ENCODE measurements around the gene SYT9.

The SYT9 gene

GRCh38 chr11:7480113-7480512 is 228.4 kb downstream of the SYT9 start:
- no peak for DNase-seq

DNA sequence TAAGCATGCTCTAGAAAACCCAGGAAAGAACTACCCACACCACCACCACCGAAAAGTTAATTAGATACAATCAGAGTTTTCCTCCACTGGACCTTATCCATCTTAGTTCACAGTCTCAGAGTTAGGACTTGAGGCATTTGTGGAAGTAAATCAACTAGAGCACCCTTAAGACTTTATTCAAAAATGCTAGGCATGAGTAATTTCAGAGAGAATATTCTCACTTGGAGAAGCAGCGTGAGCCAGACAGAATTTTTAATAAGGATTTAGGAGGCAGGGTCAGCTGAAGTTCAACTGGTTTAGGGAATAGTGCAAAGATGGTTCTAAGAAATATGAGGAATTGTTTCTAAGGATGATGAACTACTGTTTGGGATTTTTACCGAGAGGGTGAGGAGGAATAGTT is 232.4 kb downstream of the SYT9 start:
- DNase-seq = no peak

- DNase-seq = no peak
These were observed 232.9 kb downstream of the SYT9 start for GRCh38 chr11:7484645-7485044.

DNA sequence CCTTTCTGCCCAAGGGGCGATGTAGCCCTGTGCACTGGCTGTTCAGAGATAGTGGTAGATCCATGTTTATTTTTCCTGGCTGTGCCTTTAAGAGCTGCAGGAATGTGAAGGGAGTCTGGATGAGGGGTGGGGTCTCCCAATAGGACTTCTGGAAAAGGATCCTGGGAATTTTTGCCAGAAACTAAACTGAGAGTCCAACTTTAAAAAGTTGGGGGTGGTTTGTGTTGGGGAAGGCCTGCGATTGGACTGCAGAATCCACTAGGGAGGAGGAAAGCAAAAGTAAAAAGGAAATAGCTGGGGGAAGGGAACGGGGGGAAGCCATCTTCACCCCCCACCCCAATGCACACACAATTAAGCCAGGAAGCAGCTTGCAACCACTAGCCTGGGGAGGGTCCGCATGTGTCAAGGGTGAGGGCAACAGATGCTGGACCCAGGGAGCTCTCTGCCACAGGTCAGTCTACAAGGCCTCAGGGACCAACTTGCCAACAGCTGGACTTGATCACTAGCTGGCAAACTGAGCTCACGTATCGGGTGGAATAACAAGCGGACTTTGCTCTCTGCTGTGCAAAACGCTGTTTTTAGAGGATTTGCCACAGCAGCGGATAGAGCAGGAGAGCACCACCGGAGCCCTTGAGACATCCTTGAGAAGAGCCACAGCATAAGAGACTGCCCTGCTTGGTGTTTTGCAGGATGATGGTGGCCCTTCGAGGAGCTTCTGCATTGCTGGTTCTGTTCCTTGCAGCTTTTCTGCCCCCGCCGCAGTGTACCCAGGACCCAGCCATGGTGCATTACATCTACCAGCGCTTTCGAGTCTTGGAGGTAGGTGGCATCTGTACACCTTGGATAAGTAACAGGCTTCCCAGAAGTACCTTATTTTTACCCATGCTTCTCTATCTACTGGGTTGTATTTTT is 233.7 kb downstream of the SYT9 start, which contains the start of gene OLFML1:
Gene OLFML1, plus strand, starts transcription at position 321 of the 912 bp plus-strand sequence. Its CDS starts 370 bp downstream, at position 691.
- DNase-seq = no peak

- no peak for DNase-seq
These were observed 234.5 kb downstream of the SYT9 start for GRCh38 chr11:7486098-7486780.

- DNase-seq = no peak
These were observed 235.1 kb downstream of the SYT9 start for GRCh38 chr11:7486781-7487140.

DNA sequence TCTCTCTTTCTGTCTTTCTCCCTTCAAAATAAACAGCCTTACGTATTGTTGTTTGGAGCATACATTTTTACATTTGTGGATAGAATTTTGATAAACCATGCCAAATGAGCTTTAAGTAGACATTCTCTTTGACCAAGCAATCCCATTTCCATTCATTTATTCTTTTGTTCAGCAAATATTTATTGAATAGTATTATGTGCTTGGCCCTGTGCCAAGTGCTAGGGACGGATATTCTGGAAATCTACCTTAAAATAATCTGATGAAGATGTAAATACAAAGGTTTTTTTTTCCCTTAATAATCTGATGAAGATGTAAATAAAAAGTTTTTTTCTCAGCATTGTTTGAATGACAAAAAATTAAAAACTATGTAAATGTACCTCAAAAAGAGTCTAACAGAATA is 235.7 kb downstream of the SYT9 start:
- no peak for DNase-seq

- DNase-seq = no peak
These were observed 237.0 kb downstream of the SYT9 start for GRCh38 chr11:7488681-7489080.

- DNase-seq = no peak
These were observed 237.7 kb downstream of the SYT9 start for GRCh38 chr11:7489376-7489775.

GRCh38 chr11:7490054-7490453 is 238.3 kb downstream of the SYT9 start:
- no peak for DNase-seq

DNA sequence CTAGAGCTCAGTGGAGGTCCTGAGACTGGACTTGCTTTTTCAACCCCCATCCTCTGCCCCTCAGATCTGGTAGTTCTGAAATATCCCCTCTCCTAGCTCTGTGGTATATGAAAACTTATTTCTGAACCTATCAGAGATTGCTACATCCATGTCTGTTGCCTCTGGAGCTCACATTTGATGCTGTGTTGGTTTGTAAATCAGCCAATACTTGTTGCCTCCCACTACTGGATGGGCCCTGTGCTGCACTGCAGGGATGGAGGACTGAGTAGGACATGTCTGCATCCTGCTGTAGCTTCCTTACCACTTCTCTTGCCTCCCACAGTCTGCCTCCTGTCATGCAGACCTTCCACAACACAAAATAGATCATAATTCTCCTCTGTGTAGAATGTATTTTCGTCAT is 238.8 kb downstream of the SYT9 start:
- DNase-seq = no peak

GRCh38 chr11:7492253-7492652 is 240.5 kb downstream of the SYT9 start:
- no peak for DNase-seq

DNA sequence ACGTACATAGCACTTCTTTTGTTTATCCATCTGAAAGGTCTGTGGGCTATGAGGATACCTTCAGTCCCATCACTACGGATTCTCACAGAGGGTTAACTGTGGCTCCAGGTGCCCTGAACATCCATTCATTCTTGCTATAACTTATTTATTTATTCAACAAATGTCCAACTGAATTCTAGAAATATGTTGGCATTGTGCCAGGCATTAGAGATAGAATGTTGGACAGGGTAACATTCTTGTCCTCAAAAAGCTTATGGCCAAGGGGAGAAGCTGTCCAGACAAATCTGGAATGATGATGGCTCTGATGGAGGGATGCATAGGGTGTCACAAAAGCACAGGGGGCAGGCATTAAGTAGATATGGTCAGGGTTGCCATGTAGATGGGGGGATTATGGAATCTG is 242.0 kb downstream of the SYT9 start:
- DNase-seq = no peak

DNA sequence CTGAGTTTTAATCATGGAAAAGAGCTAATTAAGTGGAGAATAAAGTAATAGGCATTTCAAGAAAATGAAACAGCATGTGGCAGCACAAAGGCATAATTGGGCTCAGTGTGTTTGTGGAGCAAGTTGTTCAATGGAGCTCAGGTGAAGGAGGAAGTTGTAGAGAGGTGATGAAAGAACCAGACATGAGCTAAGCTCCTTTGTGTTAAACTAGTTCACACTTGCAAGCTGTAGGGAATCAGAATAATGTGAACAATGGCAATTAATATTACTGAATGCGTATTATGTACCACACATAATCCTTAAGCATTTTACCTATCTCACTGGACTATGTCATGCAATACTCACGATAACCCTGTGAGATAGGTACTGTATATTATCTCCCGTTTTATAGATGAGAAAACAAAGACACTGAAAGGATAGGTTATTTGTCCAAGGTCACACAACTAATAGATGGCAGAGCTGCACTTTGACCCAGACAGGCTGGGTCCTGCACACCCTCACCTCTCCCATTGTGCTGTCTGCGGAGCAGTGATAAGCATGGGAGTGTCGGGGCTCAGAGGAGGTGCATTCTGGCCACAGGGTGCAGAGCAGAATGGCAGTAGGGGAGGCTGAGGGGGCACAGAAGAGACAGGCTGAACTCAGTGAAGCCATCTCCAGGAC is 242.5 kb downstream of the SYT9 start:
- DNase-seq = no peak

- no peak for DNase-seq
These were observed 244.3 kb downstream of the SYT9 start for GRCh38 chr11:7495882-7496551.

DNA sequence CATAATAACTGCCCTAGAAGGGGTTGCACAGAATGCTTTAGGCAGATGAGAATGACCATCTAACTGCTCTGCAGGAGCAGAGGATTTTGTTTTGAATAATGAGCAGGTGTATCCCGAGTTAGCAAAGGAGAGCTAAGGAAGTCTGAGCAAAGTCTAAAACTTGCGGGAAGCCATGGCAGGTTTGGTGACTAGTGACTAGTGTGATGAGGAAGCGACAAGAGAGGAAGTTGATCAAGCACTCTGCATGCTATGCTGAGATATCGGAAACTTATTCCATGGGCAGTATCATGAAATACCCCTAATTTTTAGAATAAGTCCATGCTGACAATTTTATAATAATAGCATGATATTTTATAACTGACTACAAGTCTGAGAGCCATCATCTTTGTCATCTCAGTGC is 246.5 kb downstream of the SYT9 start:
- no peak for DNase-seq

DNA sequence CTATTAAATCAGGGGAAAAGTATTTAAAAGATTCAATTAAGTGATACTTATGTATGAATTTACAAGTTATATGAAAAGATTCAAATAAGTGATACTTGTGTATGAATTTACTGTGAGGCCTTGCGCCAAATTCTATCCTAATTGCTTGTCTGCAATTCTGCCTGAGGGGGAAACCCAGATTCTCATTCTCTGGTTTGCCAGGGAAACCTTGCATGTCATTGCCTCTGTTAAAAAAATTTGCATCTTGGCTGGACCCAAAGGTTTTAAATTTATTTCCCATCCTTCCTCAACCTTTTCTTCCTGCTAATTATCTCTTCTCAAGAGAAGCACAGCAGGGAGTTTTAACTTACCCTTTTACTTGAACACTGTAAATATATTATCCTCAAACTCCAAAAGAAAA is 247.4 kb downstream of the SYT9 start:
- DNase-seq = no peak

- DNase-seq = no peak
These were observed 248.5 kb downstream of the SYT9 start for GRCh38 chr11:7500251-7500650.

DNA sequence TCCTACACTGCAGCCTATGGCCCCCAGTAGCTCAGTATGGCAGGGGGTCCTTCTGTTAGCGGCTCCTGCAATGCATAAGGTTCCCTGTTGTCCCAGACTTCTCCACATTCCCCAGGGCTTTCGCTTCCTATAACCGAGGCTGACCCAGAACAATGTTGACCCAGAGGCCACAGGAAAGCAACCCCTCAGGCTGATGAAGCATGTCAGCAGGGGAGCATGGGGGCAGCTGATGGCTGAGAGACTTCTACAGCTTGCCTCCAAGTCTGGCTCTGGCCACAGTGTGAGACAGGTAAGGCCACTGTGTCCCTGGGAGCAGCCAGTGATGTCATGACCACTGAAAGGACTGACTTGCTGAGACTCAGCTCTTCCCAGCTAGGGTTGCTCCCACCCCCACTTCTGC is 249.5 kb downstream of the SYT9 start:
- no peak for DNase-seq

- no peak for DNase-seq
These were observed 250.2 kb downstream of the SYT9 start for GRCh38 chr11:7501894-7502293.

DNA sequence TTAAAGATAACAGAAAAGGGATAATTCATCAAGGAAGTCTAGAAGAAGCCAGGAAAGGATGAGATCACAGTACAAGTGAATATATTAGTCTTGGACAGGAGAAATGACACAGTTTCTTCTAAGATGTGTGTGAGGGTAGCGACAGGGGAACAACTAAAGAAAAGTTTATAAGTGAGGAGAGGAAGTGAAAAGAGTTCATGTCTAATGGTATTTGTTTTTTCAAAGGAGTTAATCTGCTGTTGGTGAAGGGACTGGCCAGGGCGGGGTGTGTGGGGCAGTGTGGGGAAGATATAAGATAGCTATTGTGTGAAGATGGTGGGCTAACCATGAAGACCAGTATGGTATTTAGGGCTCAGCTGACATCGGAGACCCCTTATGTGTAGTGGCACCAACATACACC is 254.5 kb downstream of the SYT9 start:
- DNase-seq = no peak

DNA sequence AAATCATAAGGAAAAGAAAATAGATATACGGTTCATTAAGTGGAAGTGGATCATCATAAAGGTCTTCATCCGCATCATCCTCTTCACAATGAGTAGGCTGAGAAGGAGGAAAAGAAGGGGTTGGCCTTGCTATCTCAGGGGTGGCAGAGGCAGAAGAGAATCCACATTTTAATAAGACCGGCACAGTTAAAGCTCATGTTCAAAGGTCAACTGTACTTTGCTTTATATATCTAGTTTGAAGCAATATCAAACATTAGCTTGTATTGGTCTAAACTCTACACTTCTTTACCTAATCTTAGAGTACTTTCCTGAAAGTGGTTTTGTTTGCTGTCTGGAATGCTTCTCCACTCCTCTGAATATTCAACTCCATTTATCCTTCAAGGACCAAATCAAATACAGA is 256.4 kb downstream of the SYT9 start:
- DNase-seq = no peak

- DNase-seq = no peak
These were observed 258.3 kb downstream of the SYT9 start for GRCh38 chr11:7509966-7510365.
